GM19452 (cell line): ENCODE measurements around the gene MGAT4C.
"Not testable (repeated sequence)": the region's sequence is repeated elsewhere in the genome, so short reads cannot be mapped to it uniquely, and the experiment has no call there.

ENCODE experiments used
- ATAC-seq: cut with Tn5 transposase; IDR thresholded peaks from one replicate; pipeline ENCODE4 v1.9.1; 2021; ENCODE audit not compliant: unreplicated experiment

Gene MGAT4C

GRCh38 chr12:86256163-86256562 lies at the start of gene MGAT4C:
MGAT4C (minus strand) TSS chr12:86256391.
- no peak for ATAC-seq

- not testable (repeated sequence) for ATAC-seq
These were observed 40.2 kb upstream of the MGAT4C start for GRCh38 chr12:86296396-86296795.

- ATAC-seq: no peak
These were observed 37.6 kb upstream of the MGAT4C start for GRCh38 chr12:86293682-86294240.

GRCh38 chr12:86292480-86292879 lies 36.3 kb upstream of the MGAT4C start:
- ATAC-seq: no peak

GRCh38 chr12:86290615-86291014 lies 34.4 kb upstream of the MGAT4C start:
- ATAC-seq: no peak

- no peak for ATAC-seq
These were observed 29.9 kb upstream of the MGAT4C start for GRCh38 chr12:86286119-86286518.

- no peak for ATAC-seq
These were observed 27.4 kb upstream of the MGAT4C start for GRCh38 chr12:86283620-86284019.

GRCh38 chr12:86275356-86275755 lies 19.2 kb upstream of the MGAT4C start:
- no peak for ATAC-seq

- no peak for ATAC-seq
These were observed 9.1 kb upstream of the MGAT4C start for GRCh38 chr12:86265329-86265695.

- no peak for ATAC-seq
These were observed 8.5 kb upstream of the MGAT4C start for GRCh38 chr12:86264451-86265328.

GRCh38 chr12:86261578-86261977 lies 5.4 kb upstream of the MGAT4C start:
- ATAC-seq: no peak

- ATAC-seq: no peak
These were observed 5.0 kb upstream of the MGAT4C start for GRCh38 chr12:86261142-86261541.

- no peak for ATAC-seq
These were observed 4.0 kb upstream of the MGAT4C start for GRCh38 chr12:86260183-86260582.

- ATAC-seq: no peak
These were observed 943 bp upstream of the MGAT4C start for GRCh38 chr12:86257134-86257533.

- no peak for ATAC-seq
These were observed 1.6 kb downstream of the MGAT4C start for GRCh38 chr12:86254399-86255107.

GRCh38 chr12:86249851-86250250 lies 6.3 kb downstream of the MGAT4C start:
- no peak for ATAC-seq

- no peak for ATAC-seq
These were observed 6.9 kb downstream of the MGAT4C start for GRCh38 chr12:86249276-86249675.

GRCh38 chr12:86247871-86248270 lies 8.3 kb downstream of the MGAT4C start:
- ATAC-seq: no peak

- ATAC-seq: no peak
These were observed 14.6 kb downstream of the MGAT4C start for GRCh38 chr12:86241600-86241999.

GRCh38 chr12:86234316-86234855 lies 21.8 kb downstream of the MGAT4C start:
- no peak for ATAC-seq

GRCh38 chr12:86233126-86233525 lies 23.1 kb downstream of the MGAT4C start:
- no peak for ATAC-seq
